Progenitor cell of endocrine pancreas (in vitro differentiated cells): ENCODE data around the gene CDS2. TPM values are rescaled to one million over a fixed set of nuclear protein-coding genes. Genes with fewer than 3 reads are reported as not detected.

Experiments
- DNase-seq: peaks from one replicate; pipeline ENCODE4 v3.0.0; 2021; ENCODE audit warnings: low spot score; ENCODE audit not compliant: unreplicated experiment
- H3K27ac Mint-ChIP-seq: 2 replicates; pipeline ENCODE4 v1.8.0; 2021; ENCODE audit warnings: mild to moderate bottlenecking, moderate library complexity, mixed read lengths
- H3K27me3 Mint-ChIP-seq: 2 replicates; pipeline ENCODE4 v1.8.0; 2021; ENCODE audit warnings: mixed read lengths
- H3K36me3 Mint-ChIP-seq: 2 replicates; pipeline ENCODE4 v1.8.0; 2022; ENCODE audit warnings: mixed read lengths; ENCODE audit not compliant: insufficient read depth
- H3K4me1 Mint-ChIP-seq: 2 replicates; pipeline ENCODE4 v1.8.0; 2021; ENCODE audit warnings: low read depth, mixed read lengths
- H3K4me3 Mint-ChIP-seq: 2 replicates; pipeline ENCODE4 v1.8.0; 2021; ENCODE audit warnings: low read depth, mild to moderate bottlenecking, moderate library complexity, mixed read lengths
- H3K9me3 Mint-ChIP-seq: 2 replicates; pipeline ENCODE4 v1.8.0; 2021; ENCODE audit warnings: low read depth, mixed read lengths
- CTCF ChIP-seq: fragments of 200-600 bp; sonication (generic); IDR thresholded peaks from one replicate; pipeline ENCODE4 v1.5.0; 2021; ENCODE audit warnings: antibody characterized with exemption, mild to moderate bottlenecking; ENCODE audit not compliant: unreplicated experiment
- total RNA-seq: library from RNA; stranded (reverse); gene quantifications from 2 replicates; pipeline ENCODE4 v1.2.1, GENCODE V29; 2021

CDS2 gene
- total RNA-seq, 1 donor from 2014 or later = 57.5 TPM

GRCh38 chr20:5127859-5128424, 1.1 kb downstream of the CDS2 start:
- DNase-seq = no peak
- no peaks in the 10 kb centered on the region for H3K27me3 Mint-ChIP-seq
- TF ChIP-seq CTCF = no peak
- H3K9me3 Mint-ChIP-seq = no peaks in the 10 kb centered on the region
- H3K4me3 Mint-ChIP-seq = peak overlapping the region; percentile 96
- H3K36me3 Mint-ChIP-seq = no peaks in the 10 kb centered on the region
- peaks cover 13% of the 10 kb centered on the region for H3K4me1 Mint-ChIP-seq
- peak overlapping the region; percentile 98 for H3K27ac Mint-ChIP-seq

GRCh38 chr20:5128886-5129285, 2.1 kb downstream of the CDS2 start:
- H3K36me3 Mint-ChIP-seq = no peaks in the 10 kb centered on the region
- no peaks in the 10 kb centered on the region for H3K9me3 Mint-ChIP-seq
- TF ChIP-seq CTCF = no peak
- no peak overlapping the region for H3K27ac Mint-ChIP-seq
- H3K27me3 Mint-ChIP-seq = no peaks in the 10 kb centered on the region
- H3K4me1 Mint-ChIP-seq = peaks cover 13% of the 10 kb centered on the region
- H3K4me3 Mint-ChIP-seq = peak overlapping the region; percentile 2
- DNase-seq = no peak

GRCh38 chr20:5131502-5131901, 4.7 kb downstream of the CDS2 start:
- Mint-ChIP-seq H3K4me3 (no peak overlapping the region), H3K27me3 (no peaks in the 10 kb centered on the region), H3K27ac (peak overlapping the region; percentile 77), H3K4me1 (peaks cover 15% of the 10 kb centered on the region), H3K36me3 (peaks cover 1% of the 10 kb centered on the region), H3K9me3 (no peaks in the 10 kb centered on the region)
- TF ChIP-seq CTCF = no peak
- no peak for DNase-seq

GRCh38 chr20:5133998-5134397, 7.2 kb downstream of the CDS2 start:
- Mint-ChIP-seq H3K36me3 (peaks cover 1% of the 10 kb centered on the region), H3K27ac (no peak overlapping the region), H3K4me1 (peaks cover 4% of the 10 kb centered on the region), H3K9me3 (no peaks in the 10 kb centered on the region), H3K4me3 (no peak overlapping the region), H3K27me3 (no peaks in the 10 kb centered on the region)
- no peak for DNase-seq
- no peak for TF ChIP-seq CTCF

- Mint-ChIP-seq H3K27ac (no peak overlapping the region), H3K36me3 (peaks cover 1% of the 10 kb centered on the region), H3K27me3 (no peaks in the 10 kb centered on the region), H3K4me1 (peaks cover 7% of the 10 kb centered on the region), H3K9me3 (no peaks in the 10 kb centered on the region), H3K4me3 (no peak overlapping the region)
- TF ChIP-seq CTCF = no peak
- DNase-seq = no peak
These were observed 8.7 kb downstream of the CDS2 start for GRCh38 chr20:5135363-5136012.
